ENCODE results near the gene LAMTOR1. TPM values are rescaled to one million over a fixed set of nuclear protein-coding genes. Genes with fewer than 3 reads are reported as not detected.

Gene LAMTOR1
- total RNA-seq, 4 donors from 2014 or later = 116 to 133 (median 128) TPM

- H3K4me1 ChIP-seq = peaks cover 0 to 15% (median 6%) of the 10 kb centered on the region in 4 donors
- peak within 1 kb of the TSS; percentile 50 to 70 (median 64) for H3K4me3 ChIP-seq
- WGBS, 2 donors = 0% methylated on average over 49 of the region's 49 CpGs
- peaks cover 0 to 6% of the 10 kb centered on the region in 2 donors for H3K27me3 ChIP-seq
- TF ChIP-seq EP300 (IDR thresholded peaks at IDR 0.05) (peak; percentile 98 to 99), POLR2A (IDR thresholded peaks at IDR 0.05) (peak; percentile 97 to 99), CTCF (IDR thresholded peaks at IDR 0.05) (peak in 1 of 5 experiments; percentile 26)
- peaks cover 0 to 25% (median 3%) of the 10 kb centered on the region in 3 donors for H3K36me3 ChIP-seq
- DNase-seq (ENCODE audit: low spot score in 2 of 2) = peak; percentile 99 to 100
- H3K9me3 ChIP-seq = no peaks in the 10 kb centered on the region
- H3K27ac ChIP-seq = peak within 1 kb of the TSS; percentile 91 to 99 (median 98)
Measured at GRCh38 chr11:72112143-72112977, 9.3 kb upstream of the LAMTOR1 start, which contains the start of gene ANAPC15. TSS of gene ANAPC15 (minus strand) at chr11:72112695. CDS start at chr11:72111276, 1,419 bp downstream.

GRCh38 chr11:72111300-72112142 lies 8.4 kb upstream of the LAMTOR1 start:
- H3K27me3 ChIP-seq = peaks cover 0 to 6% of the 10 kb centered on the region in 2 donors
- TF ChIP-seq POLR2A (IDR thresholded peaks at IDR 0.05) = no peak
- TF ChIP-seq EP300 (IDR thresholded peaks at IDR 0.05) = no peak
- no peak for TF ChIP-seq CTCF (IDR thresholded peaks at IDR 0.05)
- H3K9me3 ChIP-seq = no peaks in the 10 kb centered on the region
- DNase-seq (ENCODE audit: low spot score in 2 of 2) = no peak
- H3K27ac ChIP-seq = peak overlapping the region; percentile 91 to 99 (median 98)
- peaks cover 0 to 15% (median 6%) of the 10 kb centered on the region in 4 donors for H3K4me1 ChIP-seq
- peaks cover 0 to 25% (median 3%) of the 10 kb centered on the region in 3 donors for H3K36me3 ChIP-seq
- peak overlapping the region; percentile 37 to 70 (median 64) for H3K4me3 ChIP-seq
- 1 to 2% methylated on average over 10 of the region's 10 CpGs for WGBS, 2 donors

- TF ChIP-seq EP300 (IDR thresholded peaks at IDR 0.05) = no peak
- TF ChIP-seq POLR2A (IDR thresholded peaks at IDR 0.05) = no peak
- TF ChIP-seq CTCF (IDR thresholded peaks at IDR 0.05) = no peak
- 88 to 94% methylated on average over 4 to 13 of the region's 14 CpGs for WGBS, 2 donors
- Histone ChIP-seq H3K4me3 (no peak within 1 kb of the TSS), H3K9me3 (no peaks in the 10 kb centered on the region), H3K27ac (no peak within 1 kb of the TSS), H3K27me3 (no peaks in the 10 kb centered on the region), H3K36me3 (peaks cover 0 to 27% (median 3%) of the 10 kb centered on the region in 3 donors), H3K4me1 (peaks cover 2 to 25% (median 17%) of the 10 kb centered on the region in 4 donors)
- no peak for DNase-seq (ENCODE audit: low spot score in 2 of 2)
Measured at GRCh38 chr11:72105888-72106287, 2.8 kb upstream of the LAMTOR1 start, which contains the start of gene TOMT. TSS of gene TOMT (plus strand) at chr11:72105924. CDS start at chr11:72105952, 28 bp downstream.

GRCh38 chr11:72103754-72104167 lies 664 bp upstream of the LAMTOR1 start:
- WGBS, 2 donors = 78 to 82% methylated on average over 11 of the region's 11 CpGs
- H3K4me3 ChIP-seq = peak overlapping the region; percentile 36 to 85 (median 83)
- TF ChIP-seq EP300 (IDR thresholded peaks at IDR 0.05) (no peak), CTCF (IDR thresholded peaks at IDR 0.05) (peak in 1 of 5 experiments; percentile 31)
- peak overlapping the region; percentile 90 to 97 (median 94) for H3K27ac ChIP-seq
- H3K4me1 ChIP-seq = peaks cover 2 to 45% (median 25%) of the 10 kb centered on the region in 4 donors
- no peaks in the 10 kb centered on the region for H3K27me3 ChIP-seq
- H3K9me3 ChIP-seq = no peaks in the 10 kb centered on the region
- DNase-seq (ENCODE audit: low spot score in 2 of 2) = no peak
- H3K36me3 ChIP-seq = peaks cover 0 to 37% (median 0%) of the 10 kb centered on the region in 3 donors
